ENCODE results near the gene TMEM19.

DNA sequence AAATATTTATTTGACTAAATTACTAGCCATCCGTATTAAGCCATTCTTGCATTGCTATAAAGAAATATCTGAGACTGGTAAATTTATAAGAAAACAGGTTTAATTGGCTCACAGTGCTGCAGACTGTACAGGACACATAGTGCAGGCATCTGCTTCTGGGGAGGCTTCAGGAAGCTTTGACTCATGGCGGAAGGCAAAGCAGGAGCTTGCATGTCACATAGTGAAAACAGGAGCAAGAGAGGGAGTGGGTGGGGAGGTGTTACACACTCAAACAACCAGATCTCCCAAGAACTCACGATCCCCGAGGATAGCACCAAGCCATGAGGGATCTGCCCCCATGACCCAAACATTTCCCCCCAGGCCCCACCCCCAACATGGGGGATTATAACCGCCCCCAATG, 42.1 kb downstream of the TMEM19 start:
- no peak for TF ChIP-seq POLR2A (IDR thresholded peaks at IDR 0.05)
- no peak for TF ChIP-seq CTCF (IDR thresholded peaks at IDR 0.05)
